Measurements from ENCODE around the gene ZNF132. TPM values are rescaled to one million over a fixed set of nuclear protein-coding genes. Genes with fewer than 3 reads are reported as not detected.
A peak's percentile ranks its signal among the peaks of the same experiment; 100 is the strongest.

Gene ZNF132
- total RNA-seq, 2 donors from 2014 or later, result 2.6 to 5.8 TPM

DNA sequence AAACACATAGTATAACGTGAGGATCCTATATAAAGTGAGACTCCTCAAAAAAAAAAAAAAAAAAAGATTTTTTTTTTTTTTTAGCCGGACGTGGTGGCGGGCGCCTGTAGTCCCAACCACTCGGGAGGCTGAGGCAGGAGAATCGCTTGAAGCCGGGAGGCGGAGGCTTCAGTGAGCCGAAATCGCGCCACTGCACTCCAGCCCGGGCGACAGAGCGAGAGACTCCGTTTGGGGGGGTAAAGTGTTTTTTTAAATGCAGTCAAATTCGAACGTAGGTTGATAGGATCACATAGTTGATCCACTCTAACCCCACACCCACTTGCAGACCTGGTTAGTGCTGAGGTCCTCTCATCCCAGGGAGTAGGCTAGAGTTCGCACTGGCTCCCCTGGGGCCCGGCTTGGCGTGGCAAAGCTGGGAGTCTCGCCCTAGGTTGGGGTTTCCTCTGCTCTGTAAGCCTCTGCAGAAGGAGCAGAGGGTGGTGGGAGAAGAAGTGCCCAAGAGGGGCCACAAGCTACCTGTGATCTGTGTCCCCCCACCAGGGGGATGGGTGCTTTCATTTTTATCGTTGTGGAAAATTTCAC lies 38.0 kb downstream of the ZNF132 start:
- no peak for DNase-seq
- peaks cover 10% of the 10 kb centered on the region for H3K27me3 ChIP-seq

DNA sequence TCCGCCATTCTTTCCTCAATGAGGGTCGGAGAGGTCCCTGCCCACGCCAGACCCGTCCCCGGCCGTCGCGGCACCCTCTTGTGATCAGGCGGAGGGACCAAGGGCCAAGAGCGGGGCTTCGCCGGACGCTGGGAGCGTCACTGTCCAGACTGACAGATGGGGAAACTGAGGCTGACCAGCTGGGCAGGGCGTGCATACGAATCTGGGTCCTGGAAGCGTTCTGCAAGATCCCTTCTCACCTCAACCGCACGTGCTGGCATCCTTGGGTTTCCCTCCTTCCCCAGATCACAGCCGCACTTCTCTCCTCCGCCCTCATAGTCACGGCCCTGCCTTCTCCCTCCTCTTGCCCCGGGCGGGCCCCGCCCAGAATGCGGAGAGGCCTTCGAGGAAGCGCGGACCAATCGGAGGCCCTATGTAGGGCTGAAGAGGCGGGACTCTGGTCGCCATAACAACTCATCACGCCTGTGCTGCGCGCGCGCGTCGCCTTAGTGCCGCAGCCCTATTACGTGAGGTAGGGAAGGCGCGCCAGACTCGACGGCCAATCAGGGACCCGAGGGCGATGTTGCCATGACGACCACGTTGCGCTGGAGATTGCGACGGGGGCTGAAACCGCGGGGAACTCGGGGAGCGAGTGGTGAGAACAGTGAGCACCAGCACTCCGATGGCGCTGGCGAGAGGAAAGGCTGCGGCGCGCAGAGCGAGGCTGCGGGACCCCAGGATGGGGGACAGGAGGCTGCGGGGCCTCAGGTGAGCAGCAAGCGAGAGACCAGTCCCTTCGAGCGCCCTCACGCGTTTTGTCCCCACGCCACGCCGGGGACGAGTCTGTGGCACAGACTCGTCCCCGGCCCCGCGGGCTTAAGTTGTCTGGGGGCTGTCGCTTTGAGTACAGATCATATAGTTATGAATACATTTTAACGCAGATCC lies 38.8 kb downstream of the ZNF132 start:
- intact Hi-C loops (cut with DNase I), result no loop called here
- TF ChIP-seq, protein P1, sequence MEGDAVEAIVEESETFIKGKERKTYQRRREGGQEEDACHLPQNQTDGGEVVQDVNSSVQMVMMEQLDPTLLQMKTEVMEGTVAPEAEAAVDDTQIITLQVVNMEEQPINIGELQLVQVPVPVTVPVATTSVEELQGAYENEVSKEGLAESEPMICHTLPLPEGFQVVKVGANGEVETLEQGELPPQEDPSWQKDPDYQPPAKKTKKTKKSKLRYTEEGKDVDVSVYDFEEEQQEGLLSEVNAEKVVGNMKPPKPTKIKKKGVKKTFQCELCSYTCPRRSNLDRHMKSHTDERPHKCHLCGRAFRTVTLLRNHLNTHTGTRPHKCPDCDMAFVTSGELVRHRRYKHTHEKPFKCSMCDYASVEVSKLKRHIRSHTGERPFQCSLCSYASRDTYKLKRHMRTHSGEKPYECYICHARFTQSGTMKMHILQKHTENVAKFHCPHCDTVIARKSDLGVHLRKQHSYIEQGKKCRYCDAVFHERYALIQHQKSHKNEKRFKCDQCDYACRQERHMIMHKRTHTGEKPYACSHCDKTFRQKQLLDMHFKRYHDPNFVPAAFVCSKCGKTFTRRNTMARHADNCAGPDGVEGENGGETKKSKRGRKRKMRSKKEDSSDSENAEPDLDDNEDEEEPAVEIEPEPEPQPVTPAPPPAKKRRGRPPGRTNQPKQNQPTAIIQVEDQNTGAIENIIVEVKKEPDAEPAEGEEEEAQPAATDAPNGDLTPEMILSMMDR (IDR thresholded peaks at IDR 0.05), result no peak
- Histone ChIP-seq H3K36me3 (no peaks in the 10 kb centered on the region), H3K9ac (ENCODE audit: low read depth in 2 of 2, low read length in 2 of 2) (peak overlapping the region; percentile 72 to 84), H3K9me3 (no peaks in the 10 kb centered on the region), H3K4me3 (peak overlapping the region; percentile 63), H3K27ac (peak overlapping the region; percentile 77), H3K4me1 (peaks cover 8% of the 10 kb centered on the region), H3K27me3 (peaks cover 15% of the 10 kb centered on the region)
- DNase-seq, result peak; percentile 100

More for the DNA sequence above, 38.0 kb downstream of the ZNF132 start:
- H3K36me3 ChIP-seq, result no peaks in the 10 kb centered on the region
- intact Hi-C loops (cut with DNase I), result no loop called here
- H3K4me1 ChIP-seq, result peaks cover 8% of the 10 kb centered on the region
- H3K4me3 ChIP-seq, result peak overlapping the region; percentile 63
- TF ChIP-seq, protein P1 (IDR thresholded peaks at IDR 0.05), result no peak
- no peaks in the 10 kb centered on the region for H3K9me3 ChIP-seq
- peak overlapping the region; percentile 43 to 84 for H3K9ac ChIP-seq (ENCODE audit: low read depth in 2 of 2, low read length in 2 of 2)
- H3K27ac ChIP-seq, result peak overlapping the region; percentile 77

DNA sequence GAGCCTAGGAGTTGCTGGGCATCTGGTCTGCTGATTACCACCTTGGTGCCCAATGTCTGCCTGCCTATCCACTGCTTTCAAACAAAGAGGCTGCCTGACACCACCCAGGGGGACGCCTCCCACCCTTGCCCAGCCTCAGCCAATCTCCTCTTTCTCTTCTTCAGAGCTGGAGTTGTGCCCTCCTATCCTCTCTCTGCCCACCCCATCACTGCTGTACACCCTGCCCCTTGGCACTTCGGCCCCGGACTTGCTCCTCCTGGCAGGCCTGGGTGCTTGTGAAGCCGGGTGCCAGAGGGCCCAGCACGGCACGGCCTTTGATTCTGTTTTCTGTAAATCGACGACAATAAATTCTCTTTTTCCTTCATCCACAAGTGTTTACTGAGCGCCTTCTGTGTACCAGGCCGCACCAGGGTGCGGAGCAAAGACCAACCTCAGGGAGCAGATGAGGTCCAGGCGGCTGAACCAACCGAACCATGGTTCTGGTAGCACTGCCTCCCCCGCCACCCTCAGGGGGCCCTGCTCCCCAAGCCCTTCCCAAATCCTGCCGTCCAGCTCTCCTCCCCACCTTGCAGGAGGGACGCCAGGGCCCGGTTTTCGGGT lies 39.5 kb downstream of the ZNF132 start:
- peaks cover 8% of the 10 kb centered on the region for H3K4me1 ChIP-seq
- no peaks in the 10 kb centered on the region for H3K9me3 ChIP-seq
- no peaks in the 10 kb centered on the region for H3K36me3 ChIP-seq
- intact Hi-C loops (cut with DNase I), result no loop called here
- H3K27ac ChIP-seq, result no peak overlapping the region
- peak overlapping the region; percentile 63 for H3K4me3 ChIP-seq
- TF ChIP-seq, protein P1 (IDR thresholded peaks at IDR 0.05), result no peak
- peak overlapping the region; percentile 72 to 73 for H3K9ac ChIP-seq (ENCODE audit: low read depth in 2 of 2, low read length in 2 of 2)
- DNase-seq, result no peak
- H3K27me3 ChIP-seq, result peaks cover 23% of the 10 kb centered on the region

DNA sequence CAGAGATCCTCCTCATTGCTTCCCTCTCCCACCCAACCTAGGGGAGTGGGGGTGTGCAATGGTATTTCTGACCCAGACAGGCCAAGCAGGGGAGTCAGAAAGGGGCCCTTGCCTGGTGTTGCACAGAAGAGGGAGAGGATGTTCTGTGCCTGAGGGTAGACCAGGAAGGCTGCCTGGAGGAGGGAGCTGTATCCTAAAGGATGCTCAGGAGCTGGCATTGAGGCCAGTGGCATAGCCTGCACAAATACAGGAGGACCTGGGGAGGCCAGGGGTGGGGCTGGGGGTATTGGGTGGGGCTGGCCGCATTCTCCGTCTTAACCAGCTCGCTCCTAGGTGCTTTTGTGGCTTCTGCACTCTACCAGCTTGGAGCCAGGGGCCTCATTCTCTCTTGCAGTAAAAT lies 40.0 kb downstream of the ZNF132 start:
- Histone ChIP-seq H3K9me3 (no peaks in the 10 kb centered on the region), H3K27ac (no peak overlapping the region), H3K27me3 (peaks cover 23% of the 10 kb centered on the region), H3K4me1 (peaks cover 8% of the 10 kb centered on the region), H3K36me3 (peaks cover 2% of the 10 kb centered on the region), H3K9ac (ENCODE audit: low read depth in 2 of 2, low read length in 2 of 2) (no peak overlapping the region), H3K4me3 (no peak overlapping the region)
- TF ChIP-seq, protein P1 (IDR thresholded peaks at IDR 0.05), result no peak
- no peak for DNase-seq
- intact Hi-C loops (cut with DNase I), result no loop called here

- Histone ChIP-seq H3K27me3 (peaks cover 23% of the 10 kb centered on the region), H3K27ac (no peak overlapping the region), H3K4me1 (peaks cover 8% of the 10 kb centered on the region), H3K9ac (ENCODE audit: low read depth in 2 of 2, low read length in 2 of 2) (no peak overlapping the region), H3K36me3 (peaks cover 6% of the 10 kb centered on the region), H3K4me3 (no peak overlapping the region), H3K9me3 (no peaks in the 10 kb centered on the region)
- TF ChIP-seq, protein P1 (IDR thresholded peaks at IDR 0.05), result no peak
- intact Hi-C loops (cut with DNase I), result no loop called here
- no peak for DNase-seq
These were observed 41.4 kb downstream of the ZNF132 start for GRCh38 chr19:58398545-58398944.
